ENCODE measurements around the gene ENPEP. TPM values are rescaled to one million over a fixed set of nuclear protein-coding genes. Genes with fewer than 3 reads are reported as not detected.

Gene ENPEP
- polyA plus RNA-seq, 1 donor (not counting 4 experiments of a cell fraction or from before 2014, with no cell fraction given): not detected

DNA sequence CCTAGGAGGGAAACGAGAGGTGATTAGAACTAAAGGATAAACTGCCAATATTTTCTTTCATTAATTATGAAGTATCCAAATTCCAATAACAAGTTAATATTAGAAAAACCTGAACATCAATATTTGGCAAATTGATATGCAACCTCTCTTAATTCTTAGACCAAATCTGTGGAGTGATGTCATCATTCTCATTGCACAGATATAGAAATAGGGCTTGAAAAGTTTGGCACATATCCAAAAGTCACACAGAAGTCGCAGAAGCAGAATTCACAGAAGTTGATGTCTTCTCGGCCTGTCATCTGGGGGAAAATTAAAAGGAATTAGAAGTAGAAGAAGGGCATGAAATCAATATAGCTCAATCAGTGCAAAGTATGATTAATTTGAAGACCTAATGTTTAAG, 36.9 kb downstream of the ENPEP start:
- Histone ChIP-seq H3K27me3 (ENCODE audit: control insufficient read depth, extremely low read depth, insufficient read depth, low read length) (no peaks in the 10 kb centered on the region), H3K4me3 (ENCODE audit: control insufficient read depth in 2 of 3, extremely low read depth in 1 of 3, insufficient read depth in 2 of 3, low read depth in 1 of 3, low read length in 3 of 3) (no peak overlapping the region), H3K27ac (ENCODE audit: control insufficient read depth, insufficient read depth, low read length) (no peak overlapping the region), H2AFZ (ENCODE audit: control insufficient read depth, low read length) (no peak overlapping the region), H3K9me3 (ENCODE audit: control insufficient read depth, low read depth, low read length) (no peaks in the 10 kb centered on the region), H3K4me2 (ENCODE audit: control insufficient read depth, extremely low read depth, insufficient read depth, low read depth, low read length) (no peak overlapping the region), H3K9ac (ENCODE audit: control insufficient read depth, extremely low read depth, insufficient read depth, low read length) (no peak overlapping the region), H3K9me1 (ENCODE audit: control insufficient read depth, extremely low read depth, insufficient read depth, low read length) (no peaks in the 10 kb centered on the region), H3K36me3 (ENCODE audit: control insufficient read depth in 2 of 2, extremely low read depth in 1 of 2, insufficient read depth in 2 of 2, low read length in 2 of 2) (no peaks in the 10 kb centered on the region), H3K79me2 (ENCODE audit: control insufficient read depth, insufficient read depth, low read length) (no peaks in the 10 kb centered on the region), H3K4me1 (ENCODE audit: control insufficient read depth, extremely low read depth, insufficient read depth, low read length) (peaks cover 5% of the 10 kb centered on the region), H4K20me1 (ENCODE audit: control insufficient read depth, extremely low read depth, insufficient read depth, low read length) (no peaks in the 10 kb centered on the region)
- FAIRE-seq (no peak), DNase-seq (ENCODE audit: low read depth, low spot score) (no peak)
- dilution Hi-C loops (cut with MboI; ENCODE audit: extremely low pct_ligation_motif_present, low sequenced_read_pairs): loop anchor here (25.0 kb wide), 1 partner anchor 476 kb away; no protein-coding TSS in a partner anchor
- TF ChIP-seq EZH2 (IDR thresholded peaks at IDR 0.05; ENCODE audit: low read length): no peak
- TF ChIP-seq, protein P1, sequence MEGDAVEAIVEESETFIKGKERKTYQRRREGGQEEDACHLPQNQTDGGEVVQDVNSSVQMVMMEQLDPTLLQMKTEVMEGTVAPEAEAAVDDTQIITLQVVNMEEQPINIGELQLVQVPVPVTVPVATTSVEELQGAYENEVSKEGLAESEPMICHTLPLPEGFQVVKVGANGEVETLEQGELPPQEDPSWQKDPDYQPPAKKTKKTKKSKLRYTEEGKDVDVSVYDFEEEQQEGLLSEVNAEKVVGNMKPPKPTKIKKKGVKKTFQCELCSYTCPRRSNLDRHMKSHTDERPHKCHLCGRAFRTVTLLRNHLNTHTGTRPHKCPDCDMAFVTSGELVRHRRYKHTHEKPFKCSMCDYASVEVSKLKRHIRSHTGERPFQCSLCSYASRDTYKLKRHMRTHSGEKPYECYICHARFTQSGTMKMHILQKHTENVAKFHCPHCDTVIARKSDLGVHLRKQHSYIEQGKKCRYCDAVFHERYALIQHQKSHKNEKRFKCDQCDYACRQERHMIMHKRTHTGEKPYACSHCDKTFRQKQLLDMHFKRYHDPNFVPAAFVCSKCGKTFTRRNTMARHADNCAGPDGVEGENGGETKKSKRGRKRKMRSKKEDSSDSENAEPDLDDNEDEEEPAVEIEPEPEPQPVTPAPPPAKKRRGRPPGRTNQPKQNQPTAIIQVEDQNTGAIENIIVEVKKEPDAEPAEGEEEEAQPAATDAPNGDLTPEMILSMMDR (optimal IDR thresholded peaks at IDR 0.05 in 1 of 3, IDR thresholded peaks at IDR 0.05 in 1 of 3, conservative IDR thresholded peaks at IDR 0.05 in 1 of 3; ENCODE audit: extremely low read depth in 1 of 3, insufficient read depth in 2 of 3, low read length in 3 of 3): no peak

DNA sequence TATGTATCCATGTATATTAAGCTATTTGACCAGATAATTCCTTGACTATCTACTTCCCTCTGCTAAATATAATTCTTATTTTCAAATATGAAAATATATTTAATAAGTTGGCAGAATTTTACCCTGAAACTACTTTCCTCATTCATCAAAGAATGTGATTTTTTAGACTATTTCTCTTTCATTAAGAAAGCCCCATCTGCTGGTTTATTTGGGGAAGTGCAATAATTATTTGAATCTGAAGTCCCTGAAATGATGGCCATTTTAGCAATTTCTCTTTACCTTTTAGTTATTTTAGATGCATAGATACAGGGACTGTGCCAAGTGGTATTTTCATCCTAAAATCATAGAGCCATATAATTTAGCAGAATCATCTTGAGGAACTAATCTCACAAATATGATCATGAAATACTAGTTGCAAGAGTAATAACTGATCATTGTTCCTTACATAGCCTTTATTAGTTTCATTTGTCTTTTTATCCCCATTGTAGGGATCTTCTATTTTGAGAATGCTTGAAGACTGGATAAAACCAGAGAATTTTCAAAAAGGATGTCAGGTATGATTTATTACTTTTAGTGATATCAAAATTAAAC, 39.0 kb downstream of the ENPEP start:
- H3K79me2 ChIP-seq (ENCODE audit: control insufficient read depth, insufficient read depth, low read length): no peaks in the 10 kb centered on the region
- H3K4me3 ChIP-seq (ENCODE audit: control insufficient read depth in 2 of 3, extremely low read depth in 1 of 3, insufficient read depth in 2 of 3, low read depth in 1 of 3, low read length in 3 of 3): no peak overlapping the region
- no peaks in the 10 kb centered on the region for H3K27me3 ChIP-seq (ENCODE audit: control insufficient read depth, extremely low read depth, insufficient read depth, low read length)
- peaks cover 5% of the 10 kb centered on the region for H3K4me1 ChIP-seq (ENCODE audit: control insufficient read depth, extremely low read depth, insufficient read depth, low read length)
- dilution Hi-C loops (cut with MboI; ENCODE audit: extremely low pct_ligation_motif_present, low sequenced_read_pairs): loop anchor here (25.0 kb wide), 1 partner anchor 478 kb away; no protein-coding TSS in a partner anchor
- no peak overlapping the region for H3K27ac ChIP-seq (ENCODE audit: control insufficient read depth, insufficient read depth, low read length)
- TF ChIP-seq, protein P1 (optimal IDR thresholded peaks at IDR 0.05 in 1 of 3, IDR thresholded peaks at IDR 0.05 in 1 of 3, conservative IDR thresholded peaks at IDR 0.05 in 1 of 3; ENCODE audit: extremely low read depth in 1 of 3, insufficient read depth in 2 of 3, low read length in 3 of 3): peak in 2 of 3 experiments; percentile 25 to 41
- no peak for TF ChIP-seq EZH2 (IDR thresholded peaks at IDR 0.05; ENCODE audit: low read length)
- FAIRE-seq (no peak), DNase-seq (ENCODE audit: low read depth, low spot score) (no peak)
- no peaks in the 10 kb centered on the region for H3K9me3 ChIP-seq (ENCODE audit: control insufficient read depth, low read depth, low read length)
- no peaks in the 10 kb centered on the region for H4K20me1 ChIP-seq (ENCODE audit: control insufficient read depth, extremely low read depth, insufficient read depth, low read length)
- no peak overlapping the region for H3K9ac ChIP-seq (ENCODE audit: control insufficient read depth, extremely low read depth, insufficient read depth, low read length)
- no peaks in the 10 kb centered on the region for H3K9me1 ChIP-seq (ENCODE audit: control insufficient read depth, extremely low read depth, insufficient read depth, low read length)
- H3K4me2 ChIP-seq (ENCODE audit: control insufficient read depth, extremely low read depth, insufficient read depth, low read depth, low read length): no peak overlapping the region
- H3K36me3 ChIP-seq (ENCODE audit: control insufficient read depth in 2 of 2, extremely low read depth in 1 of 2, insufficient read depth in 2 of 2, low read length in 2 of 2): no peaks in the 10 kb centered on the region
- H2AFZ ChIP-seq (ENCODE audit: control insufficient read depth, low read length): peak overlapping the region; percentile 96
